Karpas-422 (cell line): ENCODE measurements around the gene DNAJB9. TPM values are rescaled to one million over a fixed set of nuclear protein-coding genes. Genes with fewer than 3 reads are reported as not detected.

Experiments
- DNase-seq: peaks from one replicate; pipeline ENCODE4 v3.0.0-alpha.2; 2015
- H2AFZ ChIP-seq: fragments of 200-600 bp; sonication (generic); 2 replicates; pipeline ENCODE4 v1.6.1; 2014; ENCODE audit warnings: antibody characterized with exemption, low read length, mixed read lengths
- H3K27ac ChIP-seq: fragments of 200-600 bp; sonication (generic); 2 replicates; pipeline ENCODE4 v1.5.1; 2014; ENCODE audit warnings: mild to moderate bottlenecking, low read length, moderate library complexity
- H3K27me3 ChIP-seq: fragments of 200-600 bp; sonication (generic); 2 replicates; pipeline ENCODE4 v1.6.1; 2014; ENCODE audit warnings: low read length, mixed read lengths
- H3K36me3 ChIP-seq: fragments of 200-600 bp; sonication (generic); 2 replicates; pipeline ENCODE4 v1.6.1; 2014; ENCODE audit warnings: low read length, mixed read lengths; ENCODE audit not compliant: insufficient read depth
- H3K4me1 ChIP-seq: fragments of 200-600 bp; sonication (generic); 2 replicates; pipeline ENCODE4 v1.6.1; 2014; ENCODE audit warnings: mild to moderate bottlenecking, low read length, mixed read lengths
- H3K4me2 ChIP-seq: fragments of 200-600 bp; sonication (generic); 2 replicates; pipeline ENCODE4 v1.6.1; 2014; ENCODE audit warnings: low read length, low read depth, mild to moderate bottlenecking; ENCODE audit not compliant: poor library complexity, severe bottlenecking
- H3K4me3 ChIP-seq: fragments of 200-600 bp; sonication (generic); 2 replicates; pipeline ENCODE4 v1.5.1; 2014; ENCODE audit warnings: mild to moderate bottlenecking, antibody characterized with exemption, low read length, mixed read lengths
- H3K79me2 ChIP-seq: fragments of 200-600 bp; sonication (generic); 2 replicates; pipeline ENCODE4 v1.6.1; 2014; ENCODE audit warnings: mild to moderate bottlenecking, low read length, mixed read lengths
- H3K9ac ChIP-seq: fragments of 200-600 bp; sonication (generic); 2 replicates; pipeline ENCODE4 v1.6.0; 2014; ENCODE audit warnings: low read length
- H3K9me2 ChIP-seq: fragments of 200-600 bp; sonication (generic), shearing (Covaris generic); replicated peaks from 2 replicates; pipeline ENCODE4 v1.6.0; 2014; ENCODE audit warnings: mild to moderate bottlenecking, low read length, moderate library complexity; ENCODE audit not compliant: insufficient read depth
- H3K9me3 ChIP-seq: fragments of 300-700, 200-600 bp; sonication (generic); 2 replicates; pipeline ENCODE4 v1.6.1; 2014; ENCODE audit warnings: low read length, mixed read lengths
- H4K20me1 ChIP-seq: fragments of 200-600 bp; sonication (generic); 2 replicates; pipeline ENCODE4 v1.6.1; 2014; ENCODE audit warnings: mild to moderate bottlenecking, antibody characterized with exemption, low read length, low read depth; ENCODE audit not compliant: insufficient read depth
- total RNA-seq: library from RNA; depleted of rRNA; stranded (reverse); fragments of >200 nt; shearing (Covaris generic); gene quantifications from 2 replicates; pipeline ENCODE4 v1.2.3, GENCODE V29; 2014; ENCODE audit warnings: low replicate concordance; rRNA removed

Gene DNAJB9
- total RNA-seq, 1 experiment from 2014 or later = 18.4 TPM

- H3K4me1 ChIP-seq = no peaks in the 10 kb centered on the region
These were observed 45.2 kb downstream of the DNAJB9 start for GRCh38 chr7:108614896-108615295.

GRCh38 chr7:108618056-108618455, 48.4 kb downstream of the DNAJB9 start:
- Histone ChIP-seq H4K20me1 (no peaks in the 10 kb centered on the region), H3K9me3 (no peaks in the 10 kb centered on the region), H3K79me2 (no peaks in the 10 kb centered on the region), H3K9me2 (no peaks in the 10 kb centered on the region), H3K4me3 (no peak overlapping the region), H3K27me3 (no peaks in the 10 kb centered on the region), H3K4me1 (no peaks in the 10 kb centered on the region), H3K36me3 (no peaks in the 10 kb centered on the region), H3K27ac (no peak overlapping the region), H3K4me2 (no peak overlapping the region), H2AFZ (no peak overlapping the region), H3K9ac (no peak overlapping the region)
- DNase-seq = no peak

More at GRCh38 chr7:108614896-108615295, 45.2 kb downstream of the DNAJB9 start:
- no peaks in the 10 kb centered on the region for H3K79me2 ChIP-seq
- no peak overlapping the region for H3K4me3 ChIP-seq
- H3K9me2 ChIP-seq = no peaks in the 10 kb centered on the region
- no peaks in the 10 kb centered on the region for H4K20me1 ChIP-seq
- H3K9me3 ChIP-seq = no peaks in the 10 kb centered on the region
- no peak for DNase-seq
- no peak overlapping the region for H2AFZ ChIP-seq
- H3K36me3 ChIP-seq = no peaks in the 10 kb centered on the region
- no peak overlapping the region for H3K9ac ChIP-seq
- no peak overlapping the region for H3K4me2 ChIP-seq
- no peaks in the 10 kb centered on the region for H3K27me3 ChIP-seq
- H3K27ac ChIP-seq = no peak overlapping the region

GRCh38 chr7:108623220-108623619, 53.5 kb downstream of the DNAJB9 start:
- Histone ChIP-seq H3K4me1 (no peaks in the 10 kb centered on the region), H3K4me2 (no peak overlapping the region), H4K20me1 (no peaks in the 10 kb centered on the region), H3K27me3 (no peaks in the 10 kb centered on the region), H2AFZ (no peak overlapping the region), H3K36me3 (no peaks in the 10 kb centered on the region), H3K9me3 (no peaks in the 10 kb centered on the region), H3K9me2 (no peaks in the 10 kb centered on the region), H3K79me2 (no peaks in the 10 kb centered on the region), H3K27ac (no peak overlapping the region), H3K4me3 (no peak overlapping the region), H3K9ac (no peak overlapping the region)
- DNase-seq = no peak

Other genes starting within 250 kb of the DNAJB9 start
- gene NRCAM, start 113.4 kb upstream of the DNAJB9 start, total RNA-seq = 0.18 TPM in 1 of 2 replicates, not detected in the other
- gene PNPLA8, start 43.7 kb upstream of the DNAJB9 start, total RNA-seq = 33.0 and 41.0 TPM in 2 replicates
- 25.9 and 34.3 TPM in 2 replicates for gene THAP5, start 168 bp upstream of the DNAJB9 start, total RNA-seq